ENCODE data around the gene FAH. TPM values are rescaled to one million over a fixed set of nuclear protein-coding genes. Genes with fewer than 3 reads are reported as not detected.

Gene FAH
- total RNA-seq, 3 donors from 2014 or later = 19.1 to 21.9 (median 20.0) TPM

DNA sequence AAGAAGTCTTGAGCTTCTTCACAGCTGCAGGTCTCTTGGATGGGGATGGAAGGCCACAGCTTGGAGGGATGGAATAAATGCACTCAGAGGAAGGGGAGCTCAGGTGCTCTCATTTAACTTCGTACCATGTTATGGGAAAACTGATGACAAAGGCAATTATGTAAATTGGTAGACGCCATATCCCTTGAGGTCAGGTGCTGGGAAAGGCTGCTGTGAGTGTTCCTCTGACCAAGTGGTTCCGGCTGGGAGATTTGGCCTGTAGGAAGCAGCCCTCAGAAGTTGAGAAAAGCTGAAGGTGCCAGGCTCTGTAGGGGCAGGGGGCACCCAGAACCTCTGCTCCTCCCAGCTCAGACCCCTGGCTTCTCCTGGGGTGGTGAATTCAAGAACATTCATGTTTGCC is 47.1 kb downstream of the FAH start:
- TF ChIP-seq CTCF (IDR thresholded peaks at IDR 0.05) = no peak
- Histone ChIP-seq H3K9me3 (no peaks in the 10 kb centered on the region), H3K4me3 (no peak overlapping the region), H3K36me3 (ENCODE audit: low read depth) (no peaks in the 10 kb centered on the region), H3K4me1 (ENCODE audit: low read depth) (no peaks in the 10 kb centered on the region)
- ATAC-seq = no peak
- intact Hi-C loops (cut with DNase I, micrococcal nuclease) = no loop called here
- no peak for DNase-seq

- Histone ChIP-seq H3K4me3 (no peak overlapping the region), H3K9me3 (no peaks in the 10 kb centered on the region), H3K36me3 (ENCODE audit: low read depth) (no peaks in the 10 kb centered on the region), H3K4me1 (ENCODE audit: low read depth) (no peaks in the 10 kb centered on the region)
- ATAC-seq = no peak
- no peak for TF ChIP-seq CTCF (IDR thresholded peaks at IDR 0.05)
- intact Hi-C loops (cut with DNase I, micrococcal nuclease) = no loop called here
- DNase-seq = no peak
Observed at GRCh38 chr15:80201256-80202015, 48.6 kb downstream of the FAH start.

DNA sequence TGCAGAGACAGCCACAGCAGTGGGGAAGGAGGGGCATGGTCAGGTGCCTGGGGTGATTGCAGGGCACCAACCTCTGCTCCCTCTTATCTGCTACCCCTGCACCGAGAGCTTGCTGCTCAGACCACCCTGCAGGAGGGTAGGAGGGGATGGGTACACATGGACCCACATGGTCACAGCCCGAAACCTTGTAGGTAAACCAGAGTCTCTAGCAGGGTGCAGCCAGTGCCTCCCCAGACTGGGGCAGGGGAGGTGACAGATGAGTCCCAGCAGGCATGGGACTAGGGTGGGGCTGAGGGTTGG is 49.2 kb downstream of the FAH start:
- DNase-seq (no peak), ATAC-seq (no peak)
- Histone ChIP-seq H3K36me3 (ENCODE audit: low read depth) (no peaks in the 10 kb centered on the region), H3K4me1 (ENCODE audit: low read depth) (no peaks in the 10 kb centered on the region), H3K4me3 (no peak overlapping the region), H3K9me3 (no peaks in the 10 kb centered on the region)
- intact Hi-C loops (cut with DNase I, micrococcal nuclease) = no loop called here
- TF ChIP-seq CTCF (IDR thresholded peaks at IDR 0.05) = no peak

GRCh38 chr15:80202641-80203360 is 50.0 kb downstream of the FAH start:
- Histone ChIP-seq H3K36me3 (ENCODE audit: low read depth) (no peaks in the 10 kb centered on the region), H3K9me3 (no peaks in the 10 kb centered on the region), H3K4me3 (no peak overlapping the region), H3K4me1 (ENCODE audit: low read depth) (no peaks in the 10 kb centered on the region)
- no peak for DNase-seq
- no peak for TF ChIP-seq CTCF (IDR thresholded peaks at IDR 0.05)
- no peak for ATAC-seq
- intact Hi-C loops (cut with DNase I, micrococcal nuclease) = no loop called here

- intact Hi-C loops (cut with DNase I, micrococcal nuclease) = no loop called here
- DNase-seq = no peak
Observed at GRCh38 chr15:80203361-80203885, 50.6 kb downstream of the FAH start.

More at GRCh38 chr15:80203361-80203885, 50.6 kb downstream of the FAH start:
- no peaks in the 10 kb centered on the region for H3K9me3 ChIP-seq
- H3K4me1 ChIP-seq (ENCODE audit: low read depth) = no peaks in the 10 kb centered on the region
- TF ChIP-seq CTCF (IDR thresholded peaks at IDR 0.05) = no peak
- ATAC-seq = no peak
- no peak overlapping the region for H3K4me3 ChIP-seq
- no peaks in the 10 kb centered on the region for H3K36me3 ChIP-seq (ENCODE audit: low read depth)

Measured in mucosa of descending colon (tissue), 3 donors.